Measurements from ENCODE around the gene RAB40C. TPM values are rescaled to one million over a fixed set of nuclear protein-coding genes. Genes with fewer than 3 reads are reported as not detected.

The RAB40C gene
- total and polyA plus RNA-seq, 2 donors from 2014 or later: 18.1 to 24.0 TPM

DNA sequence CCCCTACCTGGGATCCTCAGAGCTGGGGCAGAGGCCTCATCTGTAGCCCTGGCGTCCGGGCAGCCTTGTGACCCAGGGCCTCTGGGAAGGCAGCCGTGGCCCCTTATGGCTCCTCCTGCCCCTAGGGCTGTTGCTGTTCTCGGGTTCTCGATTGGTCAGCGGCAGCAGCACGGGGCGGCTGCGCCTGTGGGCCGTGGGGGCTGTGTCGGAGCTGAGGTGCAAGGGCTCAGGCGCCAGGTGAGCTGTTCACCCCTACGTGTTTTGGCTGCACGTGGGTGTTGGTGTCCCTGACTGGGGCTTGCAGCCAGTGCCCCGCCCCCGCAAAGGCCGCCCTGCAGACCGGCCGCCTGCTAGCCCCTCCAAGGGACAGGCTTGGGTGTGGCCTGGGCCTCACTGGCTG is 72.2 kb downstream of the RAB40C start:
- no peak overlapping the region for H3K9ac ChIP-seq (ENCODE audit: low read length in 3 of 3)

DNA sequence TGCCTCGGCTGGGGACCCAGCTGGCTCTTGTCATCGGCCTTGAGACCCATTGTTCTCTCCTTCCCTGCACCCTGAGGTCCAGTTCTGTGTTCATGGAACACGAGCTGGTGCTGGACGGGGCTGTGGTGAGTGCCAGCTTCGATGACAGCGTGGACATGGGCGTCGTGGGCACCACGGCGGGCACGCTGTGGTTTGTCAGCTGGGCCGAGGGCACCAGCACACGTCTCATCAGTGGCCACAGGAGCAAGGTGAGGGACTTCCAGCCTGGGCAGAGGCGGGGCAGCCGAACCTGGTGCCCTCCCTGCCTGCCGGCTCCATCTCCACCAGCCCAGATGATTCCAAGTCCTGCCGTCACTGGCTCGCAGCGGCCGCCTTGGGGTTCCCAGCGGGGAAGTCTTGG is 72.7 kb downstream of the RAB40C start:
- Histone ChIP-seq H3K27me3 (ENCODE audit: control insufficient read depth, insufficient read depth, low read length) (no peaks in the 10 kb centered on the region), H3K9ac (ENCODE audit: low read length in 3 of 3) (no peak overlapping the region), H3K36me3 (ENCODE audit: control insufficient read depth in 2 of 3, insufficient read depth in 3 of 3, low read length in 3 of 3) (no peaks in the 10 kb centered on the region), H3K9me3 (ENCODE audit: control insufficient read depth in 2 of 3, insufficient read depth in 1 of 3, low read length in 3 of 3) (no peaks in the 10 kb centered on the region), H3K4me1 (ENCODE audit: control insufficient read depth in 2 of 3, insufficient read depth in 2 of 3, low read depth in 1 of 3, low read length in 3 of 3) (peaks cover 0 to 15% (median 3%) of the 10 kb centered on the region in 3 donors), H3K4me3 (ENCODE audit: low read length in 3 of 3) (no peak overlapping the region), H3K27ac (ENCODE audit: low read depth in 2 of 2, low read length in 2 of 2) (no peak overlapping the region)
- no peak for FAIRE-seq
- intact Hi-C loops (cut with DNase I): no loop called here
- no peak for DNase-seq
- no peak for TF ChIP-seq CTCF (IDR thresholded peaks at IDR 0.05; ENCODE audit: borderline replicate concordance, extremely low read depth, insufficient read depth)

More for the DNA sequence above, 72.2 kb downstream of the RAB40C start:
- Histone ChIP-seq H3K27ac (ENCODE audit: low read depth in 2 of 2, low read length in 2 of 2) (no peak overlapping the region), H3K4me3 (ENCODE audit: low read length in 3 of 3) (no peak overlapping the region), H3K9me3 (ENCODE audit: control insufficient read depth in 2 of 3, insufficient read depth in 1 of 3, low read length in 3 of 3) (no peaks in the 10 kb centered on the region), H3K4me1 (ENCODE audit: control insufficient read depth in 2 of 3, insufficient read depth in 2 of 3, low read depth in 1 of 3, low read length in 3 of 3) (peaks cover 0 to 10% (median 0%) of the 10 kb centered on the region in 3 donors), H3K27me3 (ENCODE audit: control insufficient read depth, insufficient read depth, low read length) (no peaks in the 10 kb centered on the region), H3K36me3 (ENCODE audit: control insufficient read depth in 2 of 3, insufficient read depth in 3 of 3, low read length in 3 of 3) (no peaks in the 10 kb centered on the region)
- DNase-seq: no peak
- TF ChIP-seq CTCF (IDR thresholded peaks at IDR 0.05; ENCODE audit: borderline replicate concordance, extremely low read depth, insufficient read depth): no peak
- FAIRE-seq: no peak
- intact Hi-C loops (cut with DNase I): no loop called here

GRCh38 chr16:666572-666971 is 76.7 kb downstream of the RAB40C start:
- H3K4me1 ChIP-seq (ENCODE audit: control insufficient read depth in 2 of 3, insufficient read depth in 2 of 3, low read depth in 1 of 3, low read length in 3 of 3): peaks cover 0 to 14% (median 4%) of the 10 kb centered on the region in 3 donors
- peaks cover 0 to 12% (median 0%) of the 10 kb centered on the region in 3 donors for H3K36me3 ChIP-seq (ENCODE audit: control insufficient read depth in 2 of 3, insufficient read depth in 3 of 3, low read length in 3 of 3)
- H3K9me3 ChIP-seq (ENCODE audit: control insufficient read depth in 2 of 3, insufficient read depth in 1 of 3, low read length in 3 of 3): no peaks in the 10 kb centered on the region
- H3K4me3 ChIP-seq (ENCODE audit: low read length in 3 of 3): no peak overlapping the region
- no peak overlapping the region for H3K27ac ChIP-seq (ENCODE audit: low read depth in 2 of 2, low read length in 2 of 2)
- FAIRE-seq (no peak), DNase-seq (no peak)
- intact Hi-C loops (cut with DNase I): no loop called here
- no peak overlapping the region for H3K9ac ChIP-seq (ENCODE audit: low read length in 3 of 3)
- no peak for TF ChIP-seq CTCF (IDR thresholded peaks at IDR 0.05; ENCODE audit: borderline replicate concordance, extremely low read depth, insufficient read depth)
- H3K27me3 ChIP-seq (ENCODE audit: control insufficient read depth, insufficient read depth, low read length): no peaks in the 10 kb centered on the region

Measured in kidney (tissue), 14 donors.